BE2C (cell line): ENCODE results near the gene COL23A1.

Experiments
- DNase-seq: peaks from one replicate; pipeline ENCODE4 v3.0.0-alpha.2; 2020
- H3K27me3 ChIP-seq: fragments of 250-450 bp; sonication (Bioruptor Pico); 2 replicates; pipeline ENCODE4 v1.5.1; 2020; ENCODE audit warnings: mild to moderate bottlenecking
- H3K36me3 ChIP-seq: fragments of 250-450 bp; sonication (Bioruptor Pico); 2 replicates; pipeline ENCODE4 v1.5.1; 2020; ENCODE audit warnings: mild to moderate bottlenecking
- H3K4me1 ChIP-seq: fragments of 250-450 bp; sonication (Bioruptor Pico); 2 replicates; pipeline ENCODE4 v1.5.1; 2020
- H3K4me3 ChIP-seq: 2 replicates; pipeline ENCODE4 v1.5.1; 2011; ENCODE audit warnings: low read depth, low read length
- H3K9me3 ChIP-seq: fragments of 250-450 bp; sonication (Bioruptor Pico); 2 replicates; pipeline ENCODE4 v1.5.1; 2020
- CTCF ChIP-seq: IDR thresholded peaks from 2 replicates; pipeline ENCODE4 v1.5.1; 2012; ENCODE audit warnings: mild to moderate bottlenecking, low read depth, low read length

Gene COL23A1

DNA sequence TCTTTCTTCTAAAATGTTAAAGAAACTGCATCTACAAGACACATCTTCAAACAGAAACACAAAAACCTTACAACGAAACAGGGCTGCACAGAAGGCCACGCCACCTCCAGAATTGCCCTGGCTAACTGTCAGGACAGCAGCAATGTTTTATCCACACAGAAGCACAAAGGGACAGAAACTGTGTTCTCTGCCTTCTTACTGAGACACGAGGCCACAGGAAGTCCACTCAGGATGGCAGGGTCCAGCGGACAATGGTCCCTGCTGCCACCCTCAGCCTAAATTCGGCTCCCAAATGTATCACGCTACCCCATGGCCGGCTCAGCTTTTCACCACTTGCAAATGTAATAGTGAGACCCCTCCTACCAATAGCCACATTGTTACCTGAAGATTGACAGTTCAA lies 197.8 kb downstream of the COL23A1 start:
- no peak overlapping the region for H3K4me3 ChIP-seq
- no peak for DNase-seq
- no peaks in the 10 kb centered on the region for H3K36me3 ChIP-seq
- no peaks in the 10 kb centered on the region for H3K4me1 ChIP-seq
- H3K27me3 ChIP-seq = no peaks in the 10 kb centered on the region
- no peaks in the 10 kb centered on the region for H3K9me3 ChIP-seq
- no peak for TF ChIP-seq CTCF

DNA sequence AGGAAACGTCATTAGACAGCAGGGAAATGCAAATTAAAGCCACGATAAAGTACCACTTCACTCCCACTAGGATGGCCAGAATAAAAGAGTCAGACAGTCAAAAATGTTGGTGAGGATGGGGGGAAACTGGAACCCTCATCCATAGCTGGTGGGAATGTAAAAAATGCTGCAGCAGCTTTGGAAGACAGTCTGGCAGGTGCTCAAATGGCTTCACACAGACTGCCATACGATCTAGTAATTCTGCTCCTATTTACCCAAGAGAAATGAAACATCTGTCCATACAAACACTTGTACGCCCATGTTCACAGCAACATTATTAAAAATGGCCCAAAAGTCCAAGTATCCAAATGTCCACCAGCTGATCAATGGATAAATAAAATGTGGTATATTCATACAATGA lies 198.7 kb downstream of the COL23A1 start:
- H3K4me1 ChIP-seq = no peaks in the 10 kb centered on the region
- no peak for DNase-seq
- no peaks in the 10 kb centered on the region for H3K9me3 ChIP-seq
- no peak for TF ChIP-seq CTCF
- no peaks in the 10 kb centered on the region for H3K36me3 ChIP-seq
- H3K4me3 ChIP-seq = no peak overlapping the region
- H3K27me3 ChIP-seq = no peaks in the 10 kb centered on the region

GRCh38 chr5:178389796-178390195 lies 200.4 kb downstream of the COL23A1 start:
- Histone ChIP-seq H3K4me3 (no peak overlapping the region), H3K36me3 (no peaks in the 10 kb centered on the region), H3K4me1 (no peaks in the 10 kb centered on the region), H3K9me3 (no peaks in the 10 kb centered on the region), H3K27me3 (no peaks in the 10 kb centered on the region)
- no peak for TF ChIP-seq CTCF
- no peak for DNase-seq

- Histone ChIP-seq H3K9me3 (no peaks in the 10 kb centered on the region), H3K4me1 (no peaks in the 10 kb centered on the region), H3K27me3 (no peaks in the 10 kb centered on the region), H3K4me3 (no peak overlapping the region), H3K36me3 (no peaks in the 10 kb centered on the region)
- TF ChIP-seq CTCF = no peak
- no peak for DNase-seq
These were observed 201.0 kb downstream of the COL23A1 start for GRCh38 chr5:178389026-178389729.

DNA sequence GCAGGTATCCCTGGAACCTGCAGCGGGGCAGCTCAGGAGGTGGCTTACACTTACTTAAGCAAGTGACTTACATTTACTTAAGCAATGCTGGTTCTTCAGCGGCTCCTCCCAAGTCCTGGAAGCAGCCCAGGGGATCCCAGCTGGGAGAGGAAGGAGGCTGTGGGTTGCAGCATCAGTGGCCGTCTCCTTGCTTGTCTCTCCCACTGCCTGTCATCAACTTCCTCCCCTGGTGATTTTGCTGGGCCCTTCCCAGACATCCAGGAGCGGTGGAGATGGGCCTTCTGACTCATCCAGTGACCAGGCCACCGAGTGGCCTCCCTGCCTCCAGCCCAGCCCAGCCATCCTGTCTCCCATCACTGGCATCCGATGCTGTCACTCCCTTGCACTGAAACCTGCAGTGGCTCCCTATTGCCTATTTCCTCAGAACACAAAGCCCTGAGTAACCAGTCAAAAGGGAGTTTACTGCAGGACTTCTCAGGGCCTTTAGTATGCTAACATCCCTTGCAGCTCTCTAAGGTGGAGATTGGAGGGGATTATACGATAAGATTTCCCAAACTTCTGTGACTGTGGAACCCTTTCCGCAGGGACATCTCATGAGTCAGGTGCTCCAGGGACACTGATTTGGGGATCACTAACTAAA lies 201.7 kb downstream of the COL23A1 start:
- DNase-seq = no peak
- Histone ChIP-seq H3K4me1 (no peaks in the 10 kb centered on the region), H3K4me3 (no peak overlapping the region)

More for the DNA sequence above, 201.7 kb downstream of the COL23A1 start:
- Histone ChIP-seq H3K36me3 (no peaks in the 10 kb centered on the region), H3K9me3 (no peaks in the 10 kb centered on the region), H3K27me3 (no peaks in the 10 kb centered on the region)
- TF ChIP-seq CTCF = no peak
